Activated CD4-positive, alpha-beta T cell treated with anti-CD3 and anti-CD28 coated beads for 48 hours (primary cell): Measurements from ENCODE around the gene CREB5.
"Not testable (repeated sequence)": the region's sequence is repeated elsewhere in the genome, so short reads cannot be mapped to it uniquely, and the experiment has no call there.

Source experiments
- DNase-seq: peaks from one replicate; pipeline ENCODE4 v3.0.0-alpha.2; 2020

CREB5 gene

GRCh38 chr7:28793381-28794085 lies 381.2 kb downstream of the CREB5 start:
- DNase-seq, result no peak

DNA sequence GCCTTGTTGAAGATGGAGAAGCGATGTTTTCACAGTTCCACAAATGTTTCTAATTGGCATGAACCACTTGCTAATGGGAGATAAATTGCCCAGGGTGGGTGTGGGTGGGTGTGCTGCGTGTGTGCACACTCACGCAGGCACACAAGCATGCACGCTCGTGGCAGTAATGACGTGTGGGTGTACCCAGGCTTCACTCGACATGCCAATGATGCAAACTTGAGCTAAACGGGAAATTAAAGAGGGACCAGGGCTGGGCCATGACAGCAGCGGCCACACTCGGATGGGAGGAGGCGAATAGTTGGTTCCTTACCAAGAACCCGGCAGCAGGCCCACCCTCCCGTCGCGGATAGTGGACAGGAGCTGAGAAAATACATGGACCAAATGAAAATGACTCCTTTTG lies 386.0 kb downstream of the CREB5 start:
- no peak for DNase-seq

DNA sequence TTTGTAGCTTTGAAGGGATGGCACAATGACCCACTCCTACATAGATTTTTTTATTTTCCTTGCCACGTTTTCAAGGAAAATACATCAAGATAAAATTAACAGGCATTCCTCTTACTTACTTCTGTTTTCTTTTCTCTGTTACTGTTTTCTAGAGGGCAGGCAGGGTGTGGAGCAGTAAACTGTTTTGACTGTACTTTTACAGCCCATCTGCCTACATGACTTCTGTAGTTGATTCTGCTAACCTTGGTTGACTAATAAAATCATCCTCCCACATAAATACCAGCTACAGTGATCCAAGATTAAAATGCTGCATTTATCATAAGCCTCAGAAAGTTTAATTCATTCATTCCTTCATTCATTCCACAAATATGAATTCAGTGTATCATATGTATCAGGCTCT lies 387.3 kb downstream of the CREB5 start:
- DNase-seq, result no peak

- no peak for DNase-seq
Measured at GRCh38 chr7:28800150-28800549, 387.8 kb downstream of the CREB5 start.

DNA sequence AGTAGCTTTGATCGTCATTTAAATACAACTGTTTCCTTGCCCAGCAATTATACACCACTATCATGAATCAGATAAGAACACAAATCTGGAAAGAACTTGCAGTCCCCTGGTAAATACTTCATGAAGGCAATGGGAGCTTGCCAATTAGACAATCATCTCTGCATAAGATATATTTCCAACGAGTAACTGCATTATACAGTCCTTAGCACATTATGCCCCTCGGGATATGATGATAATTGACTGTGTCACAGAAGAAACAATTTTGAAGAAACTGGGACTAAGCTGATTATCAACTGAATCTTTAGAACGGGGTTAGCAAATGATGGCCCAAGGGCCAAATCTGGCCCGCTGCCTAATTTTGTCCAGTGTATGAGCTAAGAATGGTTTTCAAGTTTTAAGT lies 390.1 kb downstream of the CREB5 start:
- DNase-seq, result no peak

GRCh38 chr7:28804157-28804556 lies 391.8 kb downstream of the CREB5 start:
- no peak for DNase-seq

DNA sequence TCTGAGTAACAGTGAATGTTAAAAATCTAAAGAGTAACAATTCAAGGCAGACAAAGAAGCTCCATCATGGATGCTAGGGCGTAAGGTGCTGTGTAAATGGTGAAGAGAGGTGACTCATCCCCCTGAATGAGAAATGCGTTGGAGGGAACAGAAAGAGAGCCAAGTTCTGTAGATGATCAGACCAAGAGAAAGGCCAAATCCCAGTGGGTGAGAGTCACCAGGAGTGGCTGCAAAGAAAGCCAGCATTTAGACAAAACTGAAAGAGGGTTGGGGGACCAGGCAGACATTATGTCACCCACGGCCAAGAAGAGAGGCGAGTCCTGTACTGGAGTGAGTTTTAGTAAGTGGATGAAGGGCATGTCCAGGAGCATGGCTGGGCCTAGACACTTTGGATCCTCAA lies 392.7 kb downstream of the CREB5 start:
- DNase-seq, result no peak

- DNase-seq, result no peak
Measured at GRCh38 chr7:28806841-28807240, 394.5 kb downstream of the CREB5 start.

DNA sequence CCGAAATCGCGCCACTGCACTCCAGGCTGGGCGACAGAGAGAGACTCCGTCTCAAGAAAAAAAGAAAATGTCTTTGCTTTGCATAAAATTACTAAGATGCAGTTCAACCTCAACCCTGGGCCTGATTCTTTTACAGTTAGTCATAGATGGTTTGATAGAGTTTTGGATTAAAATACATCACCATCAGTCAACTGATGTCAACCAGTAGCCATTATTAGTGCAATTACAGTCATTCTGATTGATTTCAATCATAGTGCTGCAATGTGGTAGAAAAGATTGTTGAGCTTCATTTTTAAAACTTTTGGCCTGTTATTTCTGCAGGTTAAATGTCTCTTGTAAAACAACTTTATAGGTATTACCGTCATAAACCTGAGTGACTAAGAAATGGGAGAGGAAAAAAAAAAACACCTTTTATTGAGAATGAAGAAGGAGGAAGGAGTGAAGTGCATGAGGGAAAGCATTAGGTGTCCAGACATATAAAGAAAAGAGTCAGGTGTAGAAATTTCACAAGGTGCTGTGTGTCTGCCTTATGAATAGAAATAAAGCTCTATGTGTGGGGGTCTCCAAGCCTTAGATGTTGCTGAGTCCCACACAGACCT lies 395.2 kb downstream of the CREB5 start:
- no peak for DNase-seq

- no peak for DNase-seq
Measured at GRCh38 chr7:28808796-28809533, 396.6 kb downstream of the CREB5 start.

DNA sequence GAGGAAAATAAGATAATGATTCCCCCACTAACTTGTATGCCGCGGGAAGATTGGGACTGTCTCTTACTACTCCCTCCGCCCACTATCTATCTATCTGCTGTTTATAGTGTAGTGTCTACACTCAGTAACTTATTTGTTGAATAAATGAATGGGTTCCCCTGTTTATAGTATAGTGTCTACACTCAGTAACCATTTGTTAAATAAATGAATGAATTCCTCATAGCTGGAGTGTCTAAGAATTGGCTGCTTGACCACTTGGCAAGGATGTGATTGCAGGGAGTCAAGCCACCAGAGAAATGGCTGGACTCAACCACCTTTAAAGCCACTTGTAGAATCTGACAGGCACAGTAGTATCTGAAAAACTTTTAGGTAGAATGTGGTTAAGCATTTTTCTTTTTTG lies 398.7 kb downstream of the CREB5 start:
- DNase-seq, result no peak

DNA sequence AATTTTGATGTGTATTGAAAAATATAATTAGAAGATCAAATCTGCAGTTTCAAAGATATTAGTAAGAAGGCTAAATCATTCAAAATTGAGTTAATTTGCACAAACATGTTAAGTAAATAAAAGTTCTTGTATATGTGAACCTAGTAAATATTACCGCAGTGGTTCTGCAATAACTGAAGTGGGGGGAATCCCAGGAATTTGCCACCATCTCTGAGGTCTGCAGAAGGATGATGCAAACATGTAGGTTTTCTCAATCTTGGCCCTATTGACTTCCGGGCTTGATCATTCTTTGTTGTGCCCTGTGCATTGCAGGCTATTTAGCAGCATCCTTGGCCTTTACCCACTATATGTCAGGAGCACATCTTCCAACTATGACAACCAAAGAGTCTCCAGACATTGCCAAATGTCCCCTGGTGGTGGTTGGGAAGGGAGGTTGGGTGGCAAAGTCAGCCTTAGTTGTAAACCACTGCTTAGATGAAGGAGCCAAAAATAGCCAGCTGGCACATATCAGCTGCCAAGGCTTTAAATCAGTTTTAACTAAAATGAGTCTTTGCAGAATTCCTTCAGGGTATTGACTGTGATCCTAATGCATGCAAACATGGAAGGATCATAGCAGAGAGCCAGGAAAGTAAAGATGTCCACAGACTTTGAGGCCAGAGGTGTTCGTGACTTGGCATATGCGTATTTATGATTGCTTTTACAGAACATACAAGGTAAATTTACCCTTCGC lies 399.5 kb downstream of the CREB5 start:
- DNase-seq, result no peak

DNA sequence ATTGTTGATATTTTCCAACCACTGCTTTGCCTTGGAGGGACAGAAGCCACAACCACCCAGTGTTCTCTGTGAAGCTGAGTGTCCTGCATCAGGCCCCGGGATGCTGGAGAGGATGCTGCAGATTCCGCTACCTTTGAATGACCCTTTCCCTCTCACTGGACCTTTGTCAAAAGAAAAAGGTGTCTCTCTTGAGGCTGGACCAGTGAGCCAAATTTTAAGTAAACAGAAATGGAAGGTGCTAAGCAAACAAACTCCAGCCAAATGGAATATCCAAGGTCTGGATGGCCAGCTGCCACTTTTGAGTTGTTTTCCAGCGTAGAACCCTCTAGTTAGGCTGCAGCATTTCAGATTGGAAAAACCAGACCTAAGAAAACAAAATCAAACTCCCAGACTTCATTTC lies 400.3 kb downstream of the CREB5 start:
- no peak for DNase-seq

DNA sequence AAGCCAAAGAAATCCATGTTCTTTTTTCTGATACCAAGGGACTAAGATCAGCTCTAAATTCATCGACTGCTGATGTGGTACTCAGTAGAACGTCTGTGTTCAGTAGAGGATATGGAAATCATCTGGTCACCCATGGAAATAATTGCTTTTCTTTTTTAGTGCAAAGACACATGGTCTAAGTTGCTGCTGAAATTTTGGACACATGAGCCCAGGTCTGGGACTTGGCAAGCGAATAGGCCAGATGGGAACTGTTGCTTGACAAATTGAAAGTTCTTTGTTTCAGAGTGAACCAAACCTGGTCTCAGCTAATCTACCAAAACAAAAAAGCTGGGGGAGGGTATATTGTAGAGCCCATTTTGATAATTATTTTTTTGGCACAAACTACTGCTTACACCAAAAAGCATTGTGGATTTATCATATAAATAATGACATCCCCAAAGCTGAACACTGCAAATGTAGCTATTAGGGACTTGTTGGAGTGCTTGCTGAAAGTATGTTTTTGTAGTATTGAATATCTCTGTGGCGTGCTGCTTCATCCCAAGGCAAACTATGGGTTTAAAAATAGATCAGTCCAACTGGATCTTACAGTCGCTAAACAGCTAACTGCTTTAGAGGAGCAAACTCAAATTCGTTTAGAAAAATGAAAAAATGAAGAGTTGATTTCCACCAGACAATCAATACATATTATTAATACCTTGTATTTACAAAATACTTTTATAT lies 401.1 kb downstream of the CREB5 start:
- no peak for DNase-seq

DNA sequence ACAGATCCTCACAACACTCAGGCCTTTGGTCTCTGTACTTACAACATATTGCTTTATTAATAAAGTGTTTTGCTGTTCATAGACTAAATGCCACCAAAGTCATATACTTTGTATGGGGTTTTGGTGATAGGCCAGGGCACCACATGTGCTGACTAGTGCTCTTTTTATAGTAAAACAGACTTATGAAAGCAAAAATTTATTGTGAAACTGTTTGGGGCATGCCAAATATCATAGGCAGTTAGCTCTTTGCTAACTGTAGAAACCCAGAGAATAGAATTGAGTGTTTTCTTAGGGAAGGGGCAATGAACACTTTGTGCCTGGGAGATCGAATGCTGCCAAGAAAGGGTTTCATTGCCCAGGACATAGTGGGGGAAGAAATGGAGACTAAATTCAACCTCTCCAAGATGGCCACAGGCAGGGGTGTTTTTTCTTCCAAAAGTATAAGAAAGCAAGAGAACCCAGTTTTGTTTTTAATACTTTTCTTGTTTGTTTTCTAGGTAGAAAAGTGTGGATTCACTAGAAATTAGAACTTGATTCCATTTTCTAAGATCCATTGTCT lies 403.1 kb downstream of the CREB5 start:
- DNase-seq, result no peak

- DNase-seq, result no peak
Measured at GRCh38 chr7:28815928-28816373, 403.6 kb downstream of the CREB5 start.

DNA sequence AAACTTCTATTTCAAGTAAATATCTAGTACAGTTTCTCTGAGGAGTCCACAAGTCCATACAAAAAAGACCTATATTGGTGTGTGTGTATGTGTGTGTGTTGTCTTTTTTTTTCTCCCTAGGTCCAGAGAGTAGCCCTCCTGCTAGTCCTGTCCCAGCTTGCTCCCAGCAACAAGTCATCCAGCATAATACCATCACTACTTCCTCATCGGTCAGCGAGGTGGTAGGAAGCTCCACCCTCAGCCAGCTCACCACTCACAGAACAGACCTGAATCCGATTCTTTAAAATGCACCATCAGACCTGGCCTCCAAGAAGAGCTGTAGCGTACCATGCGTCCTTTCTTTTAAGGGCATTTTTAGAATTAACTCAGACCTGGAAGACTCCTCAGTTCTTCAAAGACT lies 406.7 kb downstream of the CREB5 start:
- DNase-seq, result no peak

DNA sequence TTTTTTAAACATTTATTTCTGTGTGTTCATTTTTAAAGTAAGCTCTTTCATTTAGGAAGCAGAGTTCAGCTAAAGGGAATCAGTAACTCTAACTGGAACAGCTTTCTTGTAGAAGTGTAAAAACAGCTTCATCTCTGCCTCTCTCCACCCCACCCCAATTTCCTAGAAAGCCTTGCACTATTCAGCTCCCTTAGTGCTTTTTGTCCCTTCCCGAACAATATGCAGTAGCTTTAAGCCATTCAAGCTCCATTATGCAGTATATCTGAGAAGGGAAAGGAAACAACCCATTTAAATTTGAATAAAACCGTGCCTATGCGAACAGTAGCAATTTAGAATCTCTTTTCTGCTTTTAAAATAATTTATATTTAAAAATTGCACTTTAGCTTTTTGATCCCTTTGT lies 411.3 kb downstream of the CREB5 start:
- no peak for DNase-seq

GRCh38 chr7:28825817-28826448 lies 413.6 kb downstream of the CREB5 start:
- not testable (repeated sequence) for DNase-seq

DNA sequence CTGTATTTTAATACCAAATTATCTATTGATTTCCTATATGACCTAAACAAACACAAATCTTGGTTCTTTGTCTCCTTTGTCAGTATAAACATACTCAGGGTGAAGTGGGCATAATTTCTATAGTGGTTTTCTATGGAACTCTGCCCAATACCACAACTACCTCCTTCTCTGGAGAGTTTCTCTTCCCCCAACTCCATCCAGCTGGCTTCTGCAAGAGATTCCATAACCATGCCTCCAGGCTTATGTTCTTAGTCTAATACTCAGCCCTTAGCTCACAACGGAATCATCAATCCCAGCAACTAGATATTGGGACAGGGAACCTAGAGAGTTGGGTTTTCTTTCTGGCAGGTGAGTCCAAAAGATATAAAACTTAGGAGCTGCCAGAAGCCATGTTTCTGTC lies 418.5 kb downstream of the CREB5 start:
- DNase-seq, result no peak

DNA sequence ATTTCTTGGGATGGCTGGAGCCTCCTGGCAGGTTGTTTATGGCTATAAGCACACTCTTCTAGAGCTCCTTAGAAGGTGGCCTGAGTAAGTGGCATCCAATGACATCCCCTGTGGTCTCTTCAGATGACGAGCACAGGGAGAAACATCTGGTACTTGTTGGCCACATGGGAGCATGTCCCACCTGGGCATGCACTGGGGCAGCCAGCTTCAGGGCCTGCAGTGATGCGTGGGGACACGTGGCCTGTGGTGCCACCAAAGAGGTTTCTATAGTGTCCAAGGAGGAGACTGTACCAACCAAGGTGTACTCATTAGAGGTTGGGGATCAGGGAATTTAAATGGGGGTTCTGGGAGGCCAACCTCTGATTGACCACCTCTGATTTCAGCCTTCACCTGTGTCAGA lies 420.4 kb downstream of the CREB5 start:
- DNase-seq, result no peak

- DNase-seq, result no peak
Measured at GRCh38 chr7:28835800-28836199, 423.5 kb downstream of the CREB5 start.
